Liver (tissue), 9 donors: ENCODE data around the gene SLC25A12. TPM values are rescaled to one million over a fixed set of nuclear protein-coding genes. Genes with fewer than 3 reads are reported as not detected.

Source experiments
- DNase-seq: peaks from one replicate; pipeline ENCODE4 v3.0.0-alpha.2; 2017; ENCODE audit warnings: low spot score
- H3K27ac ChIP-seq, 2 donors: one replicate each; pipeline ENCODE4 v1.7.0; 2013; ENCODE audit warnings: inconsistent platforms in 2 of 2, low read length in 2 of 2, control low read depth in 1 of 2, low read depth in 1 of 2, mild to moderate bottlenecking in 1 of 2
- H3K27me3 ChIP-seq, 4 donors: one replicate each; pipeline versions ENCODE4 v1.6.1 to v1.7.0; 2013; ENCODE audit warnings: low read length in 3 of 4, inconsistent platforms in 1 of 4, mild to moderate bottlenecking in 1 of 4, moderate library complexity in 1 of 4; ENCODE audit not compliant: control insufficient read depth in 4 of 4, insufficient read depth in 4 of 4
- H3K36me3 ChIP-seq, 4 donors: one replicate each; pipeline versions ENCODE4 v1.6.1 to v1.7.0; 2013; ENCODE audit warnings: low read length in 3 of 4, mild to moderate bottlenecking in 3 of 4, low read depth in 1 of 4, moderate library complexity in 1 of 4; ENCODE audit not compliant: control insufficient read depth in 4 of 4, insufficient read depth in 3 of 4
- H3K4me1 ChIP-seq, 4 donors: one replicate each; pipeline versions ENCODE4 v1.6.1 to v1.7.0; 2013; ENCODE audit warnings: low read length in 3 of 4, mild to moderate bottlenecking in 3 of 4, moderate library complexity in 1 of 4; ENCODE audit not compliant: control insufficient read depth in 4 of 4, insufficient read depth in 4 of 4
- H3K4me3 ChIP-seq, 3 donors: one replicate each; pipeline versions ENCODE4 v1.6.1 to v1.7.0; 2013; ENCODE audit warnings: low read length in 3 of 3, control low read depth in 1 of 3, low read depth in 1 of 3, mild to moderate bottlenecking in 1 of 3
- H3K9ac ChIP-seq, 2 donors: one replicate each; pipeline ENCODE4 v1.7.0; 2013; ENCODE audit warnings: low read length in 2 of 2, mild to moderate bottlenecking in 2 of 2, moderate library complexity in 2 of 2, control low read depth in 1 of 2, low read depth in 1 of 2
- H3K9me3 ChIP-seq, 4 donors: one replicate each; pipeline versions ENCODE4 v1.6.1 to v1.7.0; 2013; ENCODE audit warnings: low read length in 3 of 4; ENCODE audit not compliant: control insufficient read depth in 4 of 4
- EGR1 ChIP-seq, 2 donors: IDR thresholded peaks; 2 replicates each; pipeline ENCODE4 v1.6.1; 2016 to 2018; ENCODE audit warnings: antibody characterized with exemption in 2 of 2, low read depth in 2 of 2
- FOXA1 ChIP-seq: IDR thresholded peaks from 2 replicates; pipeline ENCODE4 v1.6.1; 2016; ENCODE audit warnings: antibody characterized with exemption
- FOXA2 ChIP-seq: IDR thresholded peaks from 2 replicates; pipeline ENCODE4 v1.6.1; 2016; ENCODE audit warnings: antibody characterized with exemption
- GABPA ChIP-seq, 2 donors: IDR thresholded peaks in 1 of 2; conservative IDR thresholded peaks in 1 of 2; 2 replicates each; pipeline ENCODE4 v1.6.1; 2016; ENCODE audit warnings: antibody characterized with exemption in 2 of 2, mild to moderate bottlenecking in 1 of 2, moderate library complexity in 1 of 2
- HNF4A ChIP-seq, 2 donors: conservative IDR thresholded peaks; 2 replicates each; pipeline ENCODE4 v1.6.1; 2016; ENCODE audit warnings: antibody characterized with exemption in 2 of 2, mild to moderate bottlenecking in 2 of 2
- HNF4G ChIP-seq: IDR thresholded peaks from 2 replicates; pipeline ENCODE4 v1.6.1; 2016; ENCODE audit warnings: antibody characterized with exemption
- JUND ChIP-seq, 2 donors: IDR thresholded peaks; 2 replicates each; pipeline ENCODE4 v1.6.1; 2016; ENCODE audit warnings: antibody characterized with exemption in 2 of 2
- NR2F2 ChIP-seq: IDR thresholded peaks from 2 replicates; pipeline ENCODE4 v1.6.1; 2016; ENCODE audit warnings: antibody characterized with exemption
- RAD21 ChIP-seq, 2 donors: IDR thresholded peaks; 2 replicates each; pipeline ENCODE4 v1.6.1; 2016; ENCODE audit warnings: antibody characterized with exemption in 2 of 2, mild to moderate bottlenecking in 2 of 2
- RXRA ChIP-seq, 2 donors: IDR thresholded peaks; 2 replicates each; pipeline ENCODE4 v1.6.1; 2017 to 2018; ENCODE audit warnings: antibody characterized with exemption in 2 of 2, mild to moderate bottlenecking in 1 of 2
- SP1 ChIP-seq: IDR thresholded peaks from 2 replicates; pipeline ENCODE4 v1.6.1; 2018; ENCODE audit warnings: antibody characterized with exemption, mild to moderate bottlenecking
- TAF1 ChIP-seq: conservative IDR thresholded peaks from 2 replicates; pipeline ENCODE4 v1.6.1; 2016; ENCODE audit warnings: antibody characterized with exemption, mild to moderate bottlenecking
- YY1 ChIP-seq: IDR thresholded peaks from 2 replicates; pipeline ENCODE4 v1.6.1; 2016; ENCODE audit warnings: antibody characterized with exemption, mild to moderate bottlenecking
- WGBS: extraction: QIAGEN DNeasy Blood & Tissue Kit; methylation state at CpG from one replicate; pipeline ENCODE4 v1.1.7; 2013; 5-methylcytosine and 5-hydroxymethylcytosine counted together
- polyA plus RNA-seq, 2 donors: library from polyadenylated mRNA; stranded (reverse) in 1 of 2; unstranded in 1 of 2; fragments of 200-250 nt in 1 of 2; fragments of >200 nt in 1 of 2; fragmentation: Nextera tagmentation in 1 of 2; extraction: Ambion mirVana in 1 of 2; gene quantifications; one replicate each; pipeline versions ENCODE4 v1.2.1 to v1.2.3, GENCODE V29; 2013 to 2015
- total RNA-seq, 2 donors: library from RNA; depleted of rRNA; stranded (reverse); fragments of >200 nt; gene quantifications; one replicate each; pipeline ENCODE4 v1.2.3, GENCODE V29; 2014
- TF ChIP-seq, protein P1 (sequence below): IDR thresholded peaks from 2 replicates; pipeline ENCODE4 v1.6.1; 2016; ENCODE audit warnings: antibody characterized with exemption
- TF ChIP-seq, protein P2 (sequence below): IDR thresholded peaks from 2 replicates; pipeline ENCODE4 v1.6.1; 2016; ENCODE audit warnings: antibody characterized with exemption, mild to moderate bottlenecking
- TF ChIP-seq, protein P3 (sequence below): IDR thresholded peaks from 2 replicates; pipeline ENCODE4 v1.6.1; 2016; ENCODE audit warnings: antibody characterized with exemption
- TF ChIP-seq, protein P4 (sequence below): IDR thresholded peaks from 2 replicates; pipeline ENCODE4 v1.6.1; 2016; ENCODE audit warnings: antibody characterized with exemption
- TF ChIP-seq, protein P5 (sequence below): fragments of 150-350 bp; IDR thresholded peaks from 2 replicates; pipeline ENCODE4 v1.5.1; 2017; ENCODE audit warnings: improper control_type of control experiment, low read depth, low read length; ENCODE audit not compliant: missing input control
- donor health status: healthy.
- donor health status: healthy.
- donor health status: healthy.
- donor health status: healthy.
- donor health status: healthy.

SLC25A12 gene
- total and polyA plus RNA-seq, 4 donors: 0.46 to 4.4 (median 2.1) TPM

DNA sequence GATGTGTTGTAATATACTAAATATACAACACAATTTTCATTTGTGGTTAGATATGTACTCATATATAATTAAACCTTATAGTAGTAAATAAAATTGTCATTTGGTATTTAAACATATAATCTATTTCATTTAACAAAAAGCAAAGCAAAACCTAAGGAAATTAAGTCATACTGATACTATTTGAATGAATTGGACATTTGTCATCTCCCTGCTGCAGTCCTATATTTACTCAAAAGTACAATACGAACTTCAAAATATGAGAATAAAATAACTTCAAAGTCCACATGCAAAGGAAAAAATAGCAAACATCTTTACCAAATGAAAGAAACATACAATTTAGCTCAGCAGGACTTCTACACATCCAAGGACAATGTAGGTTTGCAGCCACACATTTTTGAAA is 16.4 kb upstream of the SLC25A12 start:
- Histone ChIP-seq H3K4me3 (no peak overlapping the region), H3K9me3 (no peaks in the 10 kb centered on the region), H3K4me1 (no peaks in the 10 kb centered on the region), H3K9ac (no peak overlapping the region), H3K27me3 (peaks cover 0 to 6% (median 0%) of the 10 kb centered on the region in 4 donors), H3K36me3 (no peaks in the 10 kb centered on the region), H3K27ac (no peak overlapping the region)
- TF ChIP-seq EGR1 (IDR thresholded peaks at IDR 0.05; ENCODE audit: low read depth in 2 of 2) (no peak), NR2F2 (no peak), FOXA2 (no peak), SP1 (no peak), RAD21 (IDR thresholded peaks at IDR 0.05) (no peak), YY1 (no peak), HNF4A (conservative IDR thresholded peaks at IDR 0.05) (no peak), HNF4G (no peak), FOXA1 (no peak), GABPA (IDR thresholded peaks at IDR 0.05 in 1 of 2, conservative IDR thresholded peaks at IDR 0.05 in 1 of 2) (no peak), JUND (IDR thresholded peaks at IDR 0.05) (no peak), RXRA (IDR thresholded peaks at IDR 0.05) (no peak), TAF1 (no peak)
- TF ChIP-seq, protein P1, sequence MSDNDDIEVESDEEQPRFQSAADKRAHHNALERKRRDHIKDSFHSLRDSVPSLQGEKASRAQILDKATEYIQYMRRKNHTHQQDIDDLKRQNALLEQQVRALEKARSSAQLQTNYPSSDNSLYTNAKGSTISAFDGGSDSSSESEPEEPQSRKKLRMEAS: no peak
- TF ChIP-seq, protein P2, sequence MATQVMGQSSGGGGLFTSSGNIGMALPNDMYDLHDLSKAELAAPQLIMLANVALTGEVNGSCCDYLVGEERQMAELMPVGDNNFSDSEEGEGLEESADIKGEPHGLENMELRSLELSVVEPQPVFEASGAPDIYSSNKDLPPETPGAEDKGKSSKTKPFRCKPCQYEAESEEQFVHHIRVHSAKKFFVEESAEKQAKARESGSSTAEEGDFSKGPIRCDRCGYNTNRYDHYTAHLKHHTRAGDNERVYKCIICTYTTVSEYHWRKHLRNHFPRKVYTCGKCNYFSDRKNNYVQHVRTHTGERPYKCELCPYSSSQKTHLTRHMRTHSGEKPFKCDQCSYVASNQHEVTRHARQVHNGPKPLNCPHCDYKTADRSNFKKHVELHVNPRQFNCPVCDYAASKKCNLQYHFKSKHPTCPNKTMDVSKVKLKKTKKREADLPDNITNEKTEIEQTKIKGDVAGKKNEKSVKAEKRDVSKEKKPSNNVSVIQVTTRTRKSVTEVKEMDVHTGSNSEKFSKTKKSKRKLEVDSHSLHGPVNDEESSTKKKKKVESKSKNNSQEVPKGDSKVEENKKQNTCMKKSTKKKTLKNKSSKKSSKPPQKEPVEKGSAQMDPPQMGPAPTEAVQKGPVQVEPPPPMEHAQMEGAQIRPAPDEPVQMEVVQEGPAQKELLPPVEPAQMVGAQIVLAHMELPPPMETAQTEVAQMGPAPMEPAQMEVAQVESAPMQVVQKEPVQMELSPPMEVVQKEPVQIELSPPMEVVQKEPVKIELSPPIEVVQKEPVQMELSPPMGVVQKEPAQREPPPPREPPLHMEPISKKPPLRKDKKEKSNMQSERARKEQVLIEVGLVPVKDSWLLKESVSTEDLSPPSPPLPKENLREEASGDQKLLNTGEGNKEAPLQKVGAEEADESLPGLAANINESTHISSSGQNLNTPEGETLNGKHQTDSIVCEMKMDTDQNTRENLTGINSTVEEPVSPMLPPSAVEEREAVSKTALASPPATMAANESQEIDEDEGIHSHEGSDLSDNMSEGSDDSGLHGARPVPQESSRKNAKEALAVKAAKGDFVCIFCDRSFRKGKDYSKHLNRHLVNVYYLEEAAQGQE: no peak
- TF ChIP-seq, protein P3, sequence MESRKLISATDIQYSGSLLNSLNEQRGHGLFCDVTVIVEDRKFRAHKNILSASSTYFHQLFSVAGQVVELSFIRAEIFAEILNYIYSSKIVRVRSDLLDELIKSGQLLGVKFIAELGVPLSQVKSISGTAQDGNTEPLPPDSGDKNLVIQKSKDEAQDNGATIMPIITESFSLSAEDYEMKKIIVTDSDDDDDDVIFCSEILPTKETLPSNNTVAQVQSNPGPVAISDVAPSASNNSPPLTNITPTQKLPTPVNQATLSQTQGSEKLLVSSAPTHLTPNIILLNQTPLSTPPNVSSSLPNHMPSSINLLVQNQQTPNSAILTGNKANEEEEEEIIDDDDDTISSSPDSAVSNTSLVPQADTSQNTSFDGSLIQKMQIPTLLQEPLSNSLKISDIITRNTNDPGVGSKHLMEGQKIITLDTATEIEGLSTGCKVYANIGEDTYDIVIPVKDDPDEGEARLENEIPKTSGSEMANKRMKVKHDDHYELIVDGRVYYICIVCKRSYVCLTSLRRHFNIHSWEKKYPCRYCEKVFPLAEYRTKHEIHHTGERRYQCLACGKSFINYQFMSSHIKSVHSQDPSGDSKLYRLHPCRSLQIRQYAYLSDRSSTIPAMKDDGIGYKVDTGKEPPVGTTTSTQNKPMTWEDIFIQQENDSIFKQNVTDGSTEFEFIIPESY: no peak
- TF ChIP-seq, protein P4, sequence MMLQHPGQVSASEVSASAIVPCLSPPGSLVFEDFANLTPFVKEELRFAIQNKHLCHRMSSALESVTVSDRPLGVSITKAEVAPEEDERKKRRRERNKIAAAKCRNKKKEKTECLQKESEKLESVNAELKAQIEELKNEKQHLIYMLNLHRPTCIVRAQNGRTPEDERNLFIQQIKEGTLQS: no peak
- TF ChIP-seq, protein P5, sequence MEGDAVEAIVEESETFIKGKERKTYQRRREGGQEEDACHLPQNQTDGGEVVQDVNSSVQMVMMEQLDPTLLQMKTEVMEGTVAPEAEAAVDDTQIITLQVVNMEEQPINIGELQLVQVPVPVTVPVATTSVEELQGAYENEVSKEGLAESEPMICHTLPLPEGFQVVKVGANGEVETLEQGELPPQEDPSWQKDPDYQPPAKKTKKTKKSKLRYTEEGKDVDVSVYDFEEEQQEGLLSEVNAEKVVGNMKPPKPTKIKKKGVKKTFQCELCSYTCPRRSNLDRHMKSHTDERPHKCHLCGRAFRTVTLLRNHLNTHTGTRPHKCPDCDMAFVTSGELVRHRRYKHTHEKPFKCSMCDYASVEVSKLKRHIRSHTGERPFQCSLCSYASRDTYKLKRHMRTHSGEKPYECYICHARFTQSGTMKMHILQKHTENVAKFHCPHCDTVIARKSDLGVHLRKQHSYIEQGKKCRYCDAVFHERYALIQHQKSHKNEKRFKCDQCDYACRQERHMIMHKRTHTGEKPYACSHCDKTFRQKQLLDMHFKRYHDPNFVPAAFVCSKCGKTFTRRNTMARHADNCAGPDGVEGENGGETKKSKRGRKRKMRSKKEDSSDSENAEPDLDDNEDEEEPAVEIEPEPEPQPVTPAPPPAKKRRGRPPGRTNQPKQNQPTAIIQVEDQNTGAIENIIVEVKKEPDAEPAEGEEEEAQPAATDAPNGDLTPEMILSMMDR: no peak
- DNase-seq: no peak
- WGBS: 41% methylated on average over 1 of the region's 1 CpG
